WTC11 (cell line): Measurements from ENCODE around the gene GPR3.
A peak's percentile ranks its signal among the peaks of the same experiment; 100 is the strongest.

Experiments used
- ATF2 ChIP-seq: sonication (generic); formaldehyde crosslinking; IDR thresholded peaks from 2 replicates; pipeline ENCODE4 v1.8.1; 2022; ENCODE audit warnings: low read depth, missing genetic modification reagents, borderline replicate concordance
- CTCF ChIP-seq: fragments of 200-600 bp; IDR thresholded peaks from 2 replicates; pipeline ENCODE4 v1.8.0; 2022; ENCODE audit warnings: antibody characterized with exemption
- E2F4 ChIP-seq: sonication (generic); formaldehyde crosslinking; IDR thresholded peaks from 2 replicates; pipeline ENCODE4 v1.8.1; 2022; ENCODE audit warnings: low read depth, mild to moderate bottlenecking, moderate library complexity, missing genetic modification reagents, borderline replicate concordance
- GTF2I ChIP-seq: fragments of 250-450 bp; sonication (Bioruptor Pico); conservative IDR thresholded peaks from 2 replicates; pipeline ENCODE4 v1.4.0; 2021; ENCODE audit warnings: mild to moderate bottlenecking
- KAT7 ChIP-seq: sonication (generic); formaldehyde crosslinking; IDR thresholded peaks from 2 replicates; pipeline ENCODE4 v1.8.1; 2023; ENCODE audit warnings: missing genetic modification reagents, mild to moderate bottlenecking, borderline replicate concordance
- NFYB ChIP-seq: sonication (generic); formaldehyde crosslinking; conservative IDR thresholded peaks from 2 replicates; pipeline ENCODE4 v1.8.0; 2022; ENCODE audit warnings: low read depth, missing genetic modification reagents
- PREB ChIP-seq: sonication (generic); formaldehyde crosslinking; IDR thresholded peaks from 2 replicates; pipeline ENCODE4 v1.8.1; 2022; ENCODE audit warnings: mild to moderate bottlenecking, missing genetic modification reagents, moderate library complexity, borderline replicate concordance
- SMAD3 ChIP-seq: sonication (generic); formaldehyde crosslinking; IDR thresholded peaks from 2 replicates; pipeline ENCODE4 v1.8.0; 2022; ENCODE audit warnings: missing genetic modification reagents, mild to moderate bottlenecking, borderline replicate concordance
- STAT6 ChIP-seq: sonication (generic); formaldehyde crosslinking; conservative IDR thresholded peaks from 2 replicates; pipeline ENCODE4 v1.8.1; 2023; ENCODE audit warnings: mild to moderate bottlenecking, low read depth, missing genetic modification reagents, moderate library complexity
- TEAD4 ChIP-seq: sonication (generic); formaldehyde crosslinking; IDR thresholded peaks from 2 replicates; pipeline ENCODE4 v1.8.0; 2022; ENCODE audit warnings: mild to moderate bottlenecking, missing genetic modification reagents
- ZBTB21 ChIP-seq: sonication (generic); formaldehyde crosslinking; IDR thresholded peaks from 2 replicates; pipeline ENCODE4 v1.8.1; 2023; ENCODE audit warnings: mild to moderate bottlenecking, missing genetic modification reagents, borderline replicate concordance

GRCh38 chr1:27357281-27358037, 35.0 kb upstream of the GPR3 start:
- peak; percentile 100 for TF ChIP-seq CTCF
- TF ChIP-seq E2F4 (CRISPR knock-in tag), result no peak
- no peak for TF ChIP-seq KAT7
- TF ChIP-seq NFYB (CRISPR knock-in tag), result no peak
- no peak for TF ChIP-seq PREB (CRISPR knock-in tag)
- TF ChIP-seq TEAD4 (CRISPR knock-in tag), result no peak
- no peak for TF ChIP-seq SMAD3 (CRISPR knock-in tag)
- TF ChIP-seq GTF2I (CRISPR knock-in tag), result no peak
- no peak for TF ChIP-seq ZBTB21 (CRISPR knock-in tag)
- TF ChIP-seq ATF2, result no peak
- TF ChIP-seq STAT6 (CRISPR knock-in tag), result no peak
